Trophoblast cell (in vitro differentiated cells and primary cell): ENCODE data around the gene ARIH2.

Experiments
- DNase-seq, 2 donors: peaks; one replicate each; pipeline ENCODE4 v3.0.0-alpha.2; 2016
- H2AFZ ChIP-seq: 2 replicates; pipeline ENCODE4 v1.6.1; 2013; ENCODE audit warnings: low read length, moderate library complexity, mild to moderate bottlenecking; ENCODE audit not compliant: insufficient read depth, poor library complexity
- H2AK5ac ChIP-seq: 2 replicates; pipeline ENCODE4 v1.6.1; 2013; ENCODE audit warnings: mild to moderate bottlenecking, low read length
- H2BK120ac ChIP-seq: 2 replicates; pipeline ENCODE4 v1.6.1; 2013; ENCODE audit warnings: low read length, mild to moderate bottlenecking, moderate library complexity; ENCODE audit not compliant: insufficient read depth, poor library complexity
- H2BK12ac ChIP-seq: 2 replicates; pipeline ENCODE4 v1.6.1; 2013; ENCODE audit warnings: mild to moderate bottlenecking, low read length, moderate library complexity
- H2BK5ac ChIP-seq: 2 replicates; pipeline ENCODE4 v1.6.1; 2013; ENCODE audit warnings: low read length, low read depth, moderate library complexity, mild to moderate bottlenecking; ENCODE audit not compliant: poor library complexity
- H3K14ac ChIP-seq: 2 replicates; pipeline ENCODE4 v1.6.1; 2013; ENCODE audit warnings: mild to moderate bottlenecking, low read length
- H3K18ac ChIP-seq: 2 replicates; pipeline ENCODE4 v1.6.1; 2013; ENCODE audit warnings: mild to moderate bottlenecking, low read length
- H3K23ac ChIP-seq: 2 replicates; pipeline ENCODE4 v1.6.1; 2013; ENCODE audit warnings: low read length
- H3K27ac ChIP-seq: 2 replicates; pipeline ENCODE4 v1.5.1; 2013; ENCODE audit warnings: low read depth, mild to moderate bottlenecking, inconsistent platforms, low read length, moderate library complexity
- H3K27me3 ChIP-seq: 2 replicates; pipeline ENCODE4 v1.6.1; 2013; ENCODE audit warnings: inconsistent platforms, mild to moderate bottlenecking, low read length, moderate library complexity; ENCODE audit not compliant: insufficient read depth
- H3K36me3 ChIP-seq, 2 experiments: 1 replicate in 1 of 2; 2 replicates in 1 of 2; pipeline ENCODE4 v1.6.1; 2013; ENCODE audit warnings: low read length in 2 of 2, mild to moderate bottlenecking in 2 of 2, moderate library complexity in 1 of 2; ENCODE audit not compliant: insufficient read depth in 2 of 2, control insufficient read depth in 1 of 2
- H3K4ac ChIP-seq: 2 replicates; pipeline ENCODE4 v1.6.1; 2013; ENCODE audit warnings: low read depth, mild to moderate bottlenecking, low read length, moderate library complexity
- H3K4me1 ChIP-seq, 2 experiments: 1 replicate in 1 of 2; 2 replicates in 1 of 2; pipeline ENCODE4 v1.6.1; 2013; ENCODE audit warnings: low read length in 2 of 2, mild to moderate bottlenecking in 2 of 2, moderate library complexity in 1 of 2; ENCODE audit not compliant: insufficient read depth in 2 of 2, control insufficient read depth in 1 of 2
- H3K4me2 ChIP-seq: 2 replicates; pipeline ENCODE4 v1.6.1; 2013; ENCODE audit warnings: inconsistent platforms, mild to moderate bottlenecking, low read length, moderate library complexity
- H3K4me3 ChIP-seq: 2 replicates; pipeline ENCODE4 v1.5.1; 2013; ENCODE audit warnings: mild to moderate bottlenecking, low read depth, low read length, inconsistent platforms
- H3K79me1 ChIP-seq: one replicate; pipeline ENCODE4 v1.6.1; 2013; ENCODE audit warnings: low read length
- H3K79me2 ChIP-seq: 2 replicates; pipeline ENCODE4 v1.6.1; 2013; ENCODE audit warnings: low read length, mild to moderate bottlenecking; ENCODE audit not compliant: control insufficient read depth, insufficient read depth, poor library complexity
- H3K9ac ChIP-seq: 2 replicates; pipeline ENCODE4 v1.6.1; 2013; ENCODE audit warnings: mild to moderate bottlenecking, low read length
- H3K9me3 ChIP-seq: 2 replicates; pipeline ENCODE4 v1.6.1; 2013; ENCODE audit warnings: low read depth, mild to moderate bottlenecking, control low read depth, inconsistent platforms, low read length; ENCODE audit not compliant: insufficient read depth
- H4K12ac ChIP-seq: 2 replicates; pipeline ENCODE4 v1.6.1; 2013; ENCODE audit warnings: low read depth, mild to moderate bottlenecking, low read length, moderate library complexity
- H4K8ac ChIP-seq: 2 replicates; pipeline ENCODE4 v1.6.1; 2013; ENCODE audit warnings: low read depth, mild to moderate bottlenecking, low read length, moderate library complexity
- H4K91ac ChIP-seq: one replicate; pipeline ENCODE4 v1.6.1; 2013; ENCODE audit warnings: low read depth, mild to moderate bottlenecking, low read length, moderate library complexity
- WGBS: extraction: QIAGEN DNeasy Blood & Tissue Kit; methylation state at CpG from one replicate; pipeline ENCODE4 v1.1.7; 2013; ENCODE audit warnings: missing lambda C conversion rate; ENCODE audit not compliant: insufficient read length, insufficient coverage; ENCODE audit errors: extremely low coverage; 5-methylcytosine and 5-hydroxymethylcytosine counted together

Gene ARIH2

GRCh38 chr3:48997714-48998637 is 79.3 kb downstream of the ARIH2 start:
- no peak overlapping the region for H2AK5ac ChIP-seq
- no peaks in the 10 kb centered on the region for H3K9me3 ChIP-seq
- H2BK12ac ChIP-seq: no peak overlapping the region
- WGBS: no CpG with 5 or more reads among the region's 20 CpGs
- DNase-seq: no peak
- no peak overlapping the region for H2BK120ac ChIP-seq
- H2BK5ac ChIP-seq: no peak overlapping the region
- no peak overlapping the region for H3K9ac ChIP-seq
- peaks cover 0 to 2% of the 10 kb centered on the region in 2 experiments for H3K36me3 ChIP-seq
- H3K14ac ChIP-seq: no peak overlapping the region
- H2AFZ ChIP-seq: no peak overlapping the region
- H4K8ac ChIP-seq: no peak overlapping the region
- no peak overlapping the region for H4K91ac ChIP-seq
- no peak overlapping the region for H3K4ac ChIP-seq
- H3K79me1 ChIP-seq: no peaks in the 10 kb centered on the region
- H4K12ac ChIP-seq: no peak overlapping the region
- no peak overlapping the region for H3K27ac ChIP-seq
- H3K23ac ChIP-seq: no peak overlapping the region
- H3K18ac ChIP-seq: no peak overlapping the region
- H3K4me3 ChIP-seq: no peak overlapping the region
- no peaks in the 10 kb centered on the region for H3K4me1 ChIP-seq
- H3K79me2 ChIP-seq: no peaks in the 10 kb centered on the region
- no peak overlapping the region for H3K4me2 ChIP-seq
- no peaks in the 10 kb centered on the region for H3K27me3 ChIP-seq

- Histone ChIP-seq H2AK5ac (no peak overlapping the region), H3K18ac (no peak overlapping the region), H3K4me1 (no peaks in the 10 kb centered on the region), H2AFZ (no peak overlapping the region), H4K12ac (no peak overlapping the region), H2BK12ac (no peak overlapping the region), H4K91ac (no peak overlapping the region), H3K27me3 (no peaks in the 10 kb centered on the region), H3K23ac (no peak overlapping the region), H3K36me3 (peaks cover 0 to 2% of the 10 kb centered on the region in 2 experiments), H4K8ac (no peak overlapping the region), H3K79me1 (no peaks in the 10 kb centered on the region), H3K4ac (no peak overlapping the region), H3K14ac (no peak overlapping the region), H3K4me3 (no peak overlapping the region), H3K4me2 (no peak overlapping the region), H3K9ac (no peak overlapping the region), H2BK5ac (no peak overlapping the region), H3K27ac (no peak overlapping the region), H3K9me3 (no peaks in the 10 kb centered on the region), H2BK120ac (no peak overlapping the region), H3K79me2 (no peaks in the 10 kb centered on the region)
- WGBS: no CpG with 5 or more reads among the region's 8 CpGs
- DNase-seq: no peak
Observed at GRCh38 chr3:48999085-48999858, 80.6 kb downstream of the ARIH2 start.

GRCh38 chr3:49001155-49001554 is 82.5 kb downstream of the ARIH2 start:
- H3K27ac ChIP-seq: no peak overlapping the region
- DNase-seq: no peak
- H3K4me2 ChIP-seq: no peak overlapping the region
- no peak overlapping the region for H2AFZ ChIP-seq
- H3K79me2 ChIP-seq: no peaks in the 10 kb centered on the region
- no peak overlapping the region for H4K91ac ChIP-seq
- H3K23ac ChIP-seq: no peak overlapping the region
- no peak overlapping the region for H3K9ac ChIP-seq
- H3K4me3 ChIP-seq: no peak overlapping the region
- H3K18ac ChIP-seq: no peak overlapping the region
- H2BK12ac ChIP-seq: no peak overlapping the region
- no peak overlapping the region for H3K14ac ChIP-seq
- no CpG with 5 or more reads among the region's 6 CpGs for WGBS
- no peaks in the 10 kb centered on the region for H3K79me1 ChIP-seq
- H2AK5ac ChIP-seq: no peak overlapping the region
- H3K36me3 ChIP-seq: peaks cover 2% of the 10 kb centered on the region in 2 experiments
- no peak overlapping the region for H4K12ac ChIP-seq
- no peak overlapping the region for H3K4ac ChIP-seq
- peaks cover under 1 to 3% of the 10 kb centered on the region in 2 experiments for H3K4me1 ChIP-seq
- no peaks in the 10 kb centered on the region for H3K27me3 ChIP-seq
- H3K9me3 ChIP-seq: no peaks in the 10 kb centered on the region
- H2BK5ac ChIP-seq: no peak overlapping the region
- no peak overlapping the region for H2BK120ac ChIP-seq
- no peak overlapping the region for H4K8ac ChIP-seq

- H4K12ac ChIP-seq: no peak overlapping the region
- H3K4me1 ChIP-seq: peaks cover 13% of the 10 kb centered on the region in 2 experiments
- no peak for DNase-seq
- H2BK120ac ChIP-seq: no peak overlapping the region
- no peak overlapping the region for H4K91ac ChIP-seq
- no peak overlapping the region for H3K4me2 ChIP-seq
- no peak overlapping the region for H3K18ac ChIP-seq
- no peaks in the 10 kb centered on the region for H3K9me3 ChIP-seq
- no peak overlapping the region for H4K8ac ChIP-seq
- H3K79me1 ChIP-seq: peaks cover 10% of the 10 kb centered on the region
- no peak overlapping the region for H2AFZ ChIP-seq
- no peak overlapping the region for H2AK5ac ChIP-seq
- H3K27me3 ChIP-seq: no peaks in the 10 kb centered on the region
- no CpG with 5 or more reads among the region's 16 CpGs for WGBS
- H2BK5ac ChIP-seq: no peak overlapping the region
- H3K4ac ChIP-seq: no peak overlapping the region
- H3K79me2 ChIP-seq: peaks cover 14% of the 10 kb centered on the region
- no peak overlapping the region for H3K23ac ChIP-seq
- no peak overlapping the region for H3K14ac ChIP-seq
- no peak overlapping the region for H3K4me3 ChIP-seq
- H3K36me3 ChIP-seq: peaks cover 0 to 2% of the 10 kb centered on the region in 2 experiments
- H3K9ac ChIP-seq: no peak overlapping the region
- no peak overlapping the region for H2BK12ac ChIP-seq
- no peak overlapping the region for H3K27ac ChIP-seq
Observed at GRCh38 chr3:49004352-49005302, 86.0 kb downstream of the ARIH2 start.
